KOPT-K1 (cell line): ENCODE results near the gene PGR.

Source experiments
- H3K27ac ChIP-seq: fragments of 200-600 bp; sonication (generic); 2 replicates; pipeline ENCODE4 v1.5.1; 2016; ENCODE audit warnings: antibody characterized with exemption, mild to moderate bottlenecking, low read depth, low read length; ENCODE audit not compliant: poor library complexity, severe bottlenecking
- H3K36me3 ChIP-seq: fragments of 200-600 bp; sonication (generic); 2 replicates; pipeline ENCODE4 v1.5.1; 2017; ENCODE audit warnings: antibody characterized with exemption, mild to moderate bottlenecking, low read length, moderate library complexity; ENCODE audit not compliant: insufficient read depth
- H3K9me3 ChIP-seq: fragments of 200-600 bp; sonication (generic); 2 replicates; pipeline ENCODE4 v1.5.1; 2017; ENCODE audit warnings: antibody characterized with exemption, low read length, mild to moderate bottlenecking; ENCODE audit not compliant: insufficient read depth, poor library complexity, severe bottlenecking

PGR gene

GRCh38 chr11:101129203-101129943 lies at the start of gene PGR:
Gene PGR (minus strand): TSS chr11:101129813. CDS start chr11:101129070, 743 bp downstream.
- Histone ChIP-seq H3K27ac (no peak within 1 kb of the TSS), H3K36me3 (no peaks in the 10 kb centered on the region), H3K9me3 (peaks cover 12% of the 10 kb centered on the region)

GRCh38 chr11:101176381-101176780 lies 46.8 kb upstream of the PGR start:
- Histone ChIP-seq H3K27ac (no peak overlapping the region), H3K36me3 (no peaks in the 10 kb centered on the region), H3K9me3 (no peaks in the 10 kb centered on the region)

GRCh38 chr11:101169944-101170343 lies 40.3 kb upstream of the PGR start:
- Histone ChIP-seq H3K9me3 (no peaks in the 10 kb centered on the region), H3K27ac (no peak overlapping the region), H3K36me3 (no peaks in the 10 kb centered on the region)

GRCh38 chr11:101166038-101166437 lies 36.4 kb upstream of the PGR start:
- no peaks in the 10 kb centered on the region for H3K36me3 ChIP-seq
- no peak overlapping the region for H3K27ac ChIP-seq
- H3K9me3 ChIP-seq, result no peaks in the 10 kb centered on the region

GRCh38 chr11:101158119-101158518 lies 28.5 kb upstream of the PGR start:
- Histone ChIP-seq H3K27ac (no peak overlapping the region), H3K9me3 (peaks cover 7% of the 10 kb centered on the region), H3K36me3 (no peaks in the 10 kb centered on the region)

- Histone ChIP-seq H3K27ac (no peak overlapping the region), H3K9me3 (no peaks in the 10 kb centered on the region), H3K36me3 (no peaks in the 10 kb centered on the region)
These were observed 8.8 kb upstream of the PGR start for GRCh38 chr11:101138245-101138930.

- H3K27ac ChIP-seq, result no peak overlapping the region
- H3K36me3 ChIP-seq, result no peaks in the 10 kb centered on the region
- peaks cover 5% of the 10 kb centered on the region for H3K9me3 ChIP-seq
These were observed 3.6 kb upstream of the PGR start for GRCh38 chr11:101133190-101133589.

- peaks cover 12% of the 10 kb centered on the region for H3K9me3 ChIP-seq
- no peaks in the 10 kb centered on the region for H3K36me3 ChIP-seq
- H3K27ac ChIP-seq, result no peak overlapping the region
These were observed 926 bp downstream of the PGR start for GRCh38 chr11:101128571-101129202.

- Histone ChIP-seq H3K36me3 (no peaks in the 10 kb centered on the region), H3K27ac (no peak overlapping the region), H3K9me3 (peaks cover 12% of the 10 kb centered on the region)
These were observed 1.7 kb downstream of the PGR start for GRCh38 chr11:101127699-101128570.

GRCh38 chr11:101127197-101127698 lies 2.4 kb downstream of the PGR start:
- Histone ChIP-seq H3K27ac (no peak overlapping the region), H3K9me3 (peaks cover 12% of the 10 kb centered on the region), H3K36me3 (no peaks in the 10 kb centered on the region)

GRCh38 chr11:101126551-101127196 lies 2.9 kb downstream of the PGR start:
- Histone ChIP-seq H3K36me3 (no peaks in the 10 kb centered on the region), H3K27ac (no peak overlapping the region), H3K9me3 (peaks cover 12% of the 10 kb centered on the region)

- Histone ChIP-seq H3K9me3 (no peaks in the 10 kb centered on the region), H3K27ac (no peak overlapping the region), H3K36me3 (no peaks in the 10 kb centered on the region)
These were observed 13.9 kb downstream of the PGR start for GRCh38 chr11:101115671-101116160.

- Histone ChIP-seq H3K27ac (no peak overlapping the region), H3K9me3 (no peaks in the 10 kb centered on the region)
These were observed 16.1 kb downstream of the PGR start for GRCh38 chr11:101113540-101113939.

GRCh38 chr11:101104716-101105115 lies 24.9 kb downstream of the PGR start:
- H3K36me3 ChIP-seq, result no peaks in the 10 kb centered on the region
- no peak overlapping the region for H3K27ac ChIP-seq
- H3K9me3 ChIP-seq, result no peaks in the 10 kb centered on the region

More at GRCh38 chr11:101113540-101113939, 16.1 kb downstream of the PGR start:
- H3K36me3 ChIP-seq, result no peaks in the 10 kb centered on the region
